ENCODE results near the gene GRM2.

- TF ChIP-seq, protein P1, sequence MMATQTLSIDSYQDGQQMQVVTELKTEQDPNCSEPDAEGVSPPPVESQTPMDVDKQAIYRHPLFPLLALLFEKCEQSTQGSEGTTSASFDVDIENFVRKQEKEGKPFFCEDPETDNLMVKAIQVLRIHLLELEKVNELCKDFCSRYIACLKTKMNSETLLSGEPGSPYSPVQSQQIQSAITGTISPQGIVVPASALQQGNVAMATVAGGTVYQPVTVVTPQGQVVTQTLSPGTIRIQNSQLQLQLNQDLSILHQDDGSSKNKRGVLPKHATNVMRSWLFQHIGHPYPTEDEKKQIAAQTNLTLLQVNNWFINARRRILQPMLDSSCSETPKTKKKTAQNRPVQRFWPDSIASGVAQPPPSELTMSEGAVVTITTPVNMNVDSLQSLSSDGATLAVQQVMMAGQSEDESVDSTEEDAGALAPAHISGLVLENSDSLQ (IDR thresholded peaks at IDR 0.05), result no peak
- TF ChIP-seq SP1 (IDR thresholded peaks at IDR 0.05), result no peak
- TF ChIP-seq HDGF (IDR thresholded peaks at IDR 0.05; ENCODE audit: borderline replicate concordance), result no peak
- TF ChIP-seq SUZ12 (IDR thresholded peaks at IDR 0.05), result no peak
- no peak for TF ChIP-seq ELF4 (IDR thresholded peaks at IDR 0.05)
- no peak for TF ChIP-seq FOXM1 (IDR thresholded peaks at IDR 0.05; ENCODE audit: borderline replicate concordance)
These were observed 1.5 kb downstream of the GRM2 start for GRCh38 chr3:51708216-51708845.
